ENCODE results near the gene SMTN.
"Not testable (repeated sequence)": the region's sequence is repeated elsewhere in the genome, so short reads cannot be mapped to it uniquely, and the experiment has no call there.

Gene SMTN

DNA sequence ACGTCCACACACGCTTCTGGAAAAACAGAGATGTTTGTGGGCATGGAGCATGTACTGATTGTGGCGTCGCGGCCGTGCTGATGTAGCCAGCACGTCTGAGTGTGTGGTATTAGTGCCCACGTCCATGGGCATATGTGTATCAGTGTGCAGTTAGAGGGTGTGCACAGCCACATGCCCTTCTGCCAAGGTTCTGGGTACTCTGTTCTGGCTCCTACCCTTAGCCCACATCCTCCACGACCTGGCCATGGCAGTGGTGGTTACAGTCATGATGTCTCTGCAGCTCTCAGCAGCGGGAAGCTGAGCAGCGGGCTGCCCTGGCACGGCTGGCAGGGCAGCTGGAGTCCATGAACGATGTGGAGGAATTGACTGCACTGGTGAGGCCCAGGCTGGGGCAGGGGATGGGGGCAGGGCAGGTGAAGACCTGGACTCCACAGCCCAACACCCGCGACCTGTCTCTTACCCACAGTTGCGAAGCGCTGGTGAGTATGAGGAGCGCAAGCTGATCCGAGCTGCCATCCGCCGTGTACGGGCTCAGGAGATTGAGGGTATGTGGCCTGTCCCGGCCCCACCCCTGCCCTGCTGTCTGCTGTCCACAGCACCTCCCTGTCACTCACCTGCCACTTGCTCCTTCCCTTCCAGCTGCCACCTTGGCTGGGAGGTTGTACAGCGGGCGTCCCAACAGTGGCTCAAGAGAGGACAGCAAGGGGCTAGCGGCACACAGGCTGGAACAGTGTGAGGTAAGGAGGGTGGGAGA is 7.3 kb downstream of the SMTN start:
- TF ChIP-seq JUND (IDR thresholded peaks at IDR 0.05; ENCODE audit: low read depth), result no peak
- DNase-seq (ENCODE audit: low read depth in 1 of 2, low spot score in 1 of 2), result peak in 1 of 2 experiments; percentile 2
- in situ Hi-C loops (cut with HindIII; ENCODE audit: low pct_unique_long_range_greater_than_20kb, low sequenced_read_pairs), result no loop called here

DNA sequence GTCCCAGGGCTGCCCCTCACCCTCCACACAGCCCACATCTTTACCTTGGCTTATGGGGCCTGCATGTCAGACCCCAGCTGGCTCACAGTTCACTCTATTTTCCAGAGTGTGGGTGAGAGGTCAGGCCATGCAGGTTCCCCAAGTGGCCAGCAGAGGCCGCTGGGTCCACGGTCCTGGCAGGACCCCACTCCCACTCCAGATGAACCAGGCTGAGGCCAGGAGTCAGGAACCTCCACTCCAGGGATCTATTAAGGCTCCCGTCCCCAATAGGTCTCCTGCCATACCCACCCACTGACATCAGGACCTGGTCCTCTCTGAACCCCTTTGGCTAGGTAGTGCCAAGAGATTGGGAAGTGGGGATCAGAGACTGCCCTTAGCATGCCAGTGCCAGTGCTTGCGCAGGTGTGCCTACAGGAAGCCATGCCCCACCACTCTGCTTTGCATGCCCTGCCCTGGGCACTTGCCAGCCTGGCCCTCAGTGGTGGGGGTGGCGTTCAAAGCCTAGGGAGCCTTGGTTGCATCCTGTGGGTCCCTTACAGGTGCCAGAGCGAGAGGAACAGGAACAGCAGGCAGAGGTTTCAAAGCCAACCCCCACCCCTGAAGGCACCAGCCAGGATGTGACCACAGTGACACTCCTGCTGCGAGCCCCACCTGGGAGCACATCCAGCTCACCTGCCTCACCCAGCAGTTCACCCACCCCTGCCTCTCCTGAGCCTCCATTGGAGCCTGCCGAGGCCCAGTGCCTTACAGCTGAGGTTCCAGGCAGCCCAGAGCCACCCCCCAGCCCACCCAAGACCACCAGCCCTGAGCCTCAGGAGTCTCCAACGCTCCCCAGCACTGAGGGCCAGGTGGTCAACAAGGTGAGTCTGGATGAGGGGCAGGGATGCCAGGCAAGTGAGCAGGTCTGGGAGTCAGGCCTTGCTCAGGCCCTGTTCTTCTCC is 8.3 kb downstream of the SMTN start:
- DNase-seq (ENCODE audit: low read depth in 1 of 2, low spot score in 1 of 2), result peak in 1 of 2 experiments; percentile 49
- TF ChIP-seq JUND (IDR thresholded peaks at IDR 0.05; ENCODE audit: low read depth), result no peak
- in situ Hi-C loops (cut with HindIII; ENCODE audit: low pct_unique_long_range_greater_than_20kb, low sequenced_read_pairs), result no loop called here

DNA sequence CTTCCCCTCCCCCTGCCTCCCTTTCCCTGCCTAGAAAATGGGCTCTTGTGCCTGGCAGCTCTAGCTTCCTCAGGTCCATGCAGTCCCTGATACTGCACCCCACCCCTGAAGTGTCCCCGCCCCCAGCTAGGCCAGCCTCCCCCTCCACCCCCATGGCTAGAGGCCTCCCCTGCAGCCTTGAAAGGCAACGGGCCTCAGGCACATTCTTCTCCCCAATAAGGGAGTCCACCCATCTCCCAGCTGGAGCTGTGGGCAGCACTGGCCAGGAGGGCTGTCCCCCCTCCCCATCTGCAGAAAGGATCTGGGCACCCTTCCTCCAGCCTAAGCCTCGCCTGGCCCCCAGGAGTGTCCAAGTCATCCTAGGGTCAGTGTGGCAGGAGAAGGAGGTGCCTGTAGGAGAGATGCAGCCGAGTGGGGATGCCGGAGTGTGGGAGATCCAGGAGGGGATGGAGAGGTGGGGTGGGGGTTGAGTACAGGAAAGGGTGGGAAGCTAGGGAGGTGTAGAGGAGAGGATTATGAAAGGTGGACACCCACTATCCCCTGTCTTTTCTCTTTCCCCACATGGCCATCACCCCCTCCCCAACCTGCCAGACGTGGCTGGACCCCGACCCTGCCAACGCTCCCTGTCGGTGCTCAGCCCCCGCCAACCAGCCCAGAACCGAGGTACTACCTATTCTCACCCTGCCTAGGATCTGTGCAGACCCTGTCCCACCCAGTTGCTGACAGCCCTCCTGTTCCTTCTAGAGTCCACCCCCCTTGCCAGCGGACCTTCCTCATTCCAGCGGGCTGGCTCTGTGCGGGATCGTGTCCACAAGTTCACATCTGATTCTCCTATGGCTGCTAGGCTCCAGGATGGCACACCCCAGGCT is 9.3 kb downstream of the SMTN start:
- DNase-seq (ENCODE audit: low read depth in 1 of 2, low spot score in 1 of 2), result peak in 1 of 2 experiments; percentile 0
- in situ Hi-C loops (cut with HindIII; ENCODE audit: low pct_unique_long_range_greater_than_20kb, low sequenced_read_pairs), result no loop called here
- TF ChIP-seq JUND (IDR thresholded peaks at IDR 0.05; ENCODE audit: low read depth), result no peak

DNA sequence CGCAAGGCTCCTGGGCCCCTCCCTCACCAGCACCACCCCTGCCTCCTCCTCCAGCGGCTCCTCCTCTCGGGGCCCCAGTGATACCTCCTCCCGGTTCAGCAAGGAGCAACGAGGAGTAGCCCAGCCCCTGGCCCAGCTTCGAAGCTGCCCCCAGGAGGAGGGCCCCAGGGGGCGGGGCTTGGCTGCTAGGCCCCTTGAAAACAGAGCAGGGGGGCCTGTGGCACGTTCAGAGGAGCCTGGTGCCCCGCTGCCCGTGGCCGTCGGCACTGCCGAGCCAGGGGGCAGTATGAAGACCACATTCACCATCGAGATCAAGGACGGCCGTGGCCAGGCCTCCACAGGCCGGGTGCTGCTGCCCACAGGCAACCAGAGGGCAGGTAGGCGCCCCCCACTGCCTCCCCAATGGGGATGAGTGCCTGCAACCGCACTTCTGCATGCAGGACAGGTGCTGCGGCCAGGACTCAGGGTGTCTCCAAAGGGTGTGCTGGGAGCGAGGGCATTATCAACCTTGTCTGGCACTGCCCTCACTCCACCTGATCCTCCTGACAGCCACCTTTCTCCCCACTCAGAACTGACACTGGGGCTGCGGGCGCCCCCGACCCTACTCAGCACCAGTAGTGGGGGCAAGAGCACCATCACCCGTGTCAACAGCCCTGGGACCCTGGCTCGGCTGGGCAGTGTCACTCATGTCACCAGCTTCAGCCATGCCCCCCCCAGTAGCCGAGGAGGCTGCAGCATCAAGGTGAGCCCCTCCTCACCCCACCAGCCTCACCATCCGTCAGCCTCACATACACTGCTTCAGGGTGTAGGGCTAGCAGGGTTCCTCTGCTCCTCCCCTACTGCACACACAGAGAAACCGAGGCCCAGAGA is 10.2 kb downstream of the SMTN start:
- in situ Hi-C loops (cut with HindIII; ENCODE audit: low pct_unique_long_range_greater_than_20kb, low sequenced_read_pairs), result no loop called here
- peak in 1 of 2 experiments; percentile 0 for DNase-seq (ENCODE audit: low read depth in 1 of 2, low spot score in 1 of 2)
- no peak for TF ChIP-seq JUND (IDR thresholded peaks at IDR 0.05; ENCODE audit: low read depth)

DNA sequence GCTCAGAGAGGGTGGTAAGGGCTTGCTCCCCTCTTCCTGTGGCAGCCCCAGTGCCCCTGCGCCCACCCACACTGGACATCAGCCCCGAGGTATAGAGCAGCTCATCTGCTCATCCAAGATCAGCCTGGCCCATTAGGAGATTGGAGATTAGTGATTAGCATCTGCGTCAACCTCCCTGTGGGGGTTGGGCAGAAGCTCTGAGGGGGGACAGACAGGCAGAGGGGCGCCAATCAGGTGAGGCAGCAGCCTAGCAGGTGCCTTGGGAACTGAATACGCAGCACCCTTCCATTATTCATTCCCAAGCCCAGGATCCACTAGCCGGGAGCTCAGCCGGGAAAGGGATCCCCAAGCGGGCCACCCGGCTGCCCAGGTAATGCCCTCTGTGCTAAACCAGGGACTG is 11.0 kb downstream of the SMTN start:
- in situ Hi-C loops (cut with HindIII; ENCODE audit: low pct_unique_long_range_greater_than_20kb, low sequenced_read_pairs), result no loop called here
- no peak for TF ChIP-seq JUND (IDR thresholded peaks at IDR 0.05; ENCODE audit: low read depth)
- peak in 1 of 2 experiments; percentile 2 for DNase-seq (ENCODE audit: low read depth in 1 of 2, low spot score in 1 of 2)

DNA sequence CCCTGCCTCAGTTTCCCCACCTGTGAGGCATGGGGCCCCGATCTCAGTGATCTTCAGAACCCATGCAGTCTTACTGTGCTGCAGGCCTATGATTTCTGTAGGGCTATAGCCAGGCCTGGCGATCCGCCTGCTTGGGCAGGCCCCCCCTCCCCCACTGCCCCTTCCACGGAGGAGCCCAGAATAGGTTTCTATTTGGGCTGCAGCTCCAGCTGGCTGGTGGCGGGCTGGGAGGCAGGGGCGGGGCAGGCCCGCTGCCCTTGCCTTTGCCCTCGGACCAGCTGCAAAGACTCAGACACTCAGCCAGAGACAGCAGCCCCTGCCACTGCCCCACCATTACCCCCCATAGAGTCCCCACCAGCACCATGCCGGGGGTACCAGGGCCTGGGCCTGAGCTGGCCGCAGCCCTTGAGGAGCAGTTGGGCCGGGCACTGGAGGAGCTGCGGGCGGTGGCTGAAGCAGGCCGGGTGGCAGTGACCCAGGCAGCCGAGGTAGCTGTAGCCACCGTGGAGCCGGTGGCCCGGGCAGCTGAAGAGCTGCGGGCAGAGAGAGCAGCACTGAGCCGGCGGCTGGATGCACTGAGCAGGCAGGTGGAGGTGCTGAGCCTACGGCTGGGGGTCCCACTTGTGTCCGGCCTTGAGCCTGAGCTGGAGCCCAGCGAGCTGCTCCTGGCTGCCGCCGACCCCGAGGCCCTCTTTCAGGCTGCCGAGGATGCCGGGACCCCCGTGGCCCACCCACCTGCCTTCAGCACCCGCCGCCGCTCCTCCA is 12.2 kb downstream of the SMTN start:
- TF ChIP-seq JUND (IDR thresholded peaks at IDR 0.05; ENCODE audit: low read depth), result no peak
- in situ Hi-C loops (cut with HindIII; ENCODE audit: low pct_unique_long_range_greater_than_20kb, low sequenced_read_pairs), result no loop called here
- peak in 1 of 2 experiments; percentile 1 for DNase-seq (ENCODE audit: low read depth in 1 of 2, low spot score in 1 of 2)

DNA sequence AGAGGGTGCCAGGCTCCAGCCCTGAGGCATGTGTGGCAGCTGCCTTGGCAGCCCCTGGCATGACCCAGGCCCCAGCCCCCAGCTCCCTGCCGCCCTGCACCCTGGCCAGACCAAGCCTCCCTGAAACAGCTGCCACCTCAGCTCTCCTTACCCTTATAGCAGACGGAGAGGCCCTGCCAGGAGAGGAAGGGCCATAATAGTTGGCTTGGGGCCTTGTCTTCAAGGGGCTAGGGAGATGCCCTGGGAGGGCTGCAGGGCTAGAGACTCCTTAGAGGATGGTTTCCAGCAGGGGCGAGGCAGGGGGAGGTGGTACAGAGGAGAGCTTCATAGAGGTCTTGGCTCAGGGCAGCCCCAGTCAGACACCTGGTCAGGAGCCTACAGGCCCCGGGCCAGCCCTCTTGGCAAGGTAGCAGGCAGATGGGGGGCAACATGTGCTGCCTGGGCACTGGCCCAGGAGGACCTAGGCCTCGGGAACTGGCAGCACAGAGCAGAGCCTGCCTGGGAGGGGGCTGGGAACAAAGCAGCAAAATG is 13.0 kb downstream of the SMTN start:
- TF ChIP-seq JUND (IDR thresholded peaks at IDR 0.05; ENCODE audit: low read depth), result no peak
- in situ Hi-C loops (cut with HindIII; ENCODE audit: low pct_unique_long_range_greater_than_20kb, low sequenced_read_pairs), result no loop called here
- peak in 1 of 2 experiments; percentile 2 for DNase-seq (ENCODE audit: low read depth in 1 of 2, low spot score in 1 of 2)

DNA sequence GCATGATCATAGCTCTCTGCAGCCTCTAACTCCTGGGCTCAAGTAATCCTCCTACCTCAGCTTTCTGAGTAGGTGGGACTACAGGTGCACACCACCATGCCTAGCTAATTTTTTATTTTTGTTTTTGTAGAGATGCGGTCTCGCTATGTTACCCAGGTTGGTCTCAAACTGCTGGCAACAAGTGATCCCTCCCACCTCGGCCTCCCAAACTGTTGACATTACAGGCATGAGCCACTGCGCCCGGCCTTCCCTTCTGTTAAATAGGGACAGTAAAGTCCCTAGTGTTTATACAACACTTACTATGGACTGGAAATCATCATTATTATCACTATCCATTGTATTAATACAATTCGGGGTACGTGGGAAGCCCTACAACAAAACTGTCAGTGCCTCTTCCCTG is 13.6 kb downstream of the SMTN start:
- no peak for TF ChIP-seq JUND (IDR thresholded peaks at IDR 0.05; ENCODE audit: low read depth)
- in situ Hi-C loops (cut with HindIII; ENCODE audit: low pct_unique_long_range_greater_than_20kb, low sequenced_read_pairs), result no loop called here

DNA sequence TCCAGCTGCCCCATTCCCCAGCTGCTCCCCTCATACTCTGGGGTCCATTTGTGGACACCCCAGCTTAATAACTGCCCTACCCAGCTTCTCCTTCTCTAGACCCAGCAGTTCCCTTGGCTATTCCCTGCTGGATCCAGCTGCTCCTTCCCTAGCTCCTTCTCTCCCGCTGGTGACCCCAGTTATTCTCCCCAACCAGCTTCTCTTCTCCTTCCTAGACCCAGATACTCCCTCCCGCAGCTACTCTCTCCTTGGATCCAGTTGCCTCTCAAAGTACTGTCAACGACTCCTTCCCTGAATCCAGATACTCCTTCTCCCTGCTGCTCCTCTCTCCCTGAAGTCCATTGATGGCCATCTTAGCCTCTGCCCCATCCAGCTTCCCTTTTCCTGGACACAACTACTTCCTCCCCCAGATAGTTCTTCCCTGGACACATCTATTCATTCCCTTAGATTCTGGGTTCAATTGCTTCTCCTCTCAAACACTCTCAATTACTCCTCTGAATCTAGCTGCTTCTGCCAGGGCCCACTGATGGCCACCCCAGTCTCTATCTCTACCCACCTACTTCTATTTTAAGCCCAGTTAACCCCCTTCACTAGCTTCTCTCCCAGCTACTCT is 14.6 kb downstream of the SMTN start:
- in situ Hi-C loops (cut with HindIII; ENCODE audit: low pct_unique_long_range_greater_than_20kb, low sequenced_read_pairs), result no loop called here
- TF ChIP-seq JUND (IDR thresholded peaks at IDR 0.05; ENCODE audit: low read depth), result no peak
- DNase-seq (ENCODE audit: low read depth in 1 of 2, low spot score in 1 of 2), result peak in 1 of 2 experiments; percentile 2

More for the DNA sequence above, 13.6 kb downstream of the SMTN start:
- DNase-seq (ENCODE audit: low read depth in 1 of 2, low spot score in 1 of 2), result peak in 1 of 2 experiments; percentile 0

DNA sequence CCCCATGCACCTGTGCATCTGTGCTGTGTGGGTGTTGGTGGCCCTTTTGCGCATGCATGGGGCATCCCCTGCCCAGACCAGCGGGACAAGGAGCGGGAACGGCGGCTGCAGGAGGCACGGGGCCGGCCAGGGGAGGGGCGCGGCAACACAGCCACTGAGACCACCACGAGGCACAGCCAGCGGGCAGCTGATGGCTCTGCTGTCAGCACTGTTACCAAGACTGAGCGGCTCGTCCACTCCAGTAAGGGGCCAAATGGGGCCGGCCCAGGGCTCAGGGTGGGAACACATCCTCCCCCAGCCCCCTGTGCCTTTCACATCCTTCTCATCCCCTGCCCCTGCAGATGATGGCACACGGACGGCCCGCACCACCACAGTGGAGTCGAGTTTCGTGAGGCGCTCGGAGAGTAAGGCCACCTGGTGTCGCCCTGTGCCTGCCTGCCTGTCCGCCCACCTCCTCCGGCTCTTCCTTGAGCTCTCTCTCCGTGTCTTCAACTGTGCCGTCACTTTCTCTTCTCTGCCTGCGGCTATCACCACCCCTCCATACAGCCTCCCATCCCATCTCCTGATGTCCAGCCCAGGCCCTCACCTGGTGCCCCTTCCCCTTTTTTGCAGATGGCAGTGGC is 15.7 kb downstream of the SMTN start:
- DNase-seq (ENCODE audit: low read depth in 1 of 2, low spot score in 1 of 2), result no peak
- no peak for TF ChIP-seq JUND (IDR thresholded peaks at IDR 0.05; ENCODE audit: low read depth)
- in situ Hi-C loops (cut with HindIII; ENCODE audit: low pct_unique_long_range_greater_than_20kb, low sequenced_read_pairs), result no loop called here

DNA sequence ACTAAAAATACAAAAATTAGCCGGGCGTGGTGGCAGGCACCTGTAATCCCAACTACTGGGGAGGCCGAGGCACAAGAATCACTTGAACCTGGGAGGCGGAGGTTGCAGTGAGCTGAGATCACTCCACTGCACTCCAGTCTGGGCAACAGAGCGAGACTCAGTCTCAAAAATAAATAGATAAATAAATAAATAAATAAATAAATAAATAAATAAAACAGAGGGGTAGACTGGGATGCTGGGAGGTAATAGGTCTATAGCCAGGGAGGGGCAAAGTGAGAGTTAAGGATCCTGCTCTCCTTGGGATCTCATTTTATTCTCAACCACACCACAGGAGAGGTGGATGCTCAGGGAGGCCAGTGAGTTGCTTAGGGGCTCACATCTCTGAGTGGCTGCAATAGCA is 16.4 kb downstream of the SMTN start:
- in situ Hi-C loops (cut with HindIII; ENCODE audit: low pct_unique_long_range_greater_than_20kb, low sequenced_read_pairs); DNase-seq (ENCODE audit: low read depth in 1 of 2, low spot score in 1 of 2): not testable (repeated sequence)
